HG02970 (cell line): ENCODE data around the gene ASIC2.

Source experiments
- ATAC-seq: cut with Tn5 transposase; IDR thresholded peaks from one replicate; pipeline ENCODE4 v1.9.1; 2021; ENCODE audit warnings: mild to moderate bottlenecking, moderate library complexity, moderate number of reproducible peaks; ENCODE audit not compliant: unreplicated experiment, low FRiP score

The ASIC2 gene

GRCh38 chr17:33040461-33040860 lies 252.6 kb downstream of the ASIC2 start:
- no peak for ATAC-seq

- no peak for ATAC-seq
These were observed 253.2 kb downstream of the ASIC2 start for GRCh38 chr17:33039874-33040273.

- no peak for ATAC-seq
These were observed 254.4 kb downstream of the ASIC2 start for GRCh38 chr17:33038740-33039139.

- ATAC-seq, result no peak
These were observed 259.9 kb downstream of the ASIC2 start for GRCh38 chr17:33033176-33033575.

- ATAC-seq, result no peak
These were observed 264.3 kb downstream of the ASIC2 start for GRCh38 chr17:33028778-33029177.

- no peak for ATAC-seq
These were observed 265.0 kb downstream of the ASIC2 start for GRCh38 chr17:33028061-33028460.

GRCh38 chr17:33024688-33025486 lies 268.2 kb downstream of the ASIC2 start:
- no peak for ATAC-seq

GRCh38 chr17:33023790-33024189 lies 269.3 kb downstream of the ASIC2 start:
- ATAC-seq, result no peak

- ATAC-seq, result no peak
These were observed 271.2 kb downstream of the ASIC2 start for GRCh38 chr17:33021731-33022408.

GRCh38 chr17:33019161-33019890 lies 273.8 kb downstream of the ASIC2 start:
- no peak for ATAC-seq

GRCh38 chr17:33017366-33017765 lies 275.7 kb downstream of the ASIC2 start:
- no peak for ATAC-seq

- ATAC-seq, result no peak
These were observed 276.2 kb downstream of the ASIC2 start for GRCh38 chr17:33016920-33017319.

- ATAC-seq, result no peak
These were observed 277.3 kb downstream of the ASIC2 start for GRCh38 chr17:33015716-33016346.

GRCh38 chr17:33014751-33015150 lies 278.3 kb downstream of the ASIC2 start:
- no peak for ATAC-seq

- no peak for ATAC-seq
These were observed 279.3 kb downstream of the ASIC2 start for GRCh38 chr17:33013596-33014375.

- no peak for ATAC-seq
These were observed 280.5 kb downstream of the ASIC2 start for GRCh38 chr17:33012522-33013033.

GRCh38 chr17:33009636-33010035 lies 283.5 kb downstream of the ASIC2 start:
- ATAC-seq, result no peak

GRCh38 chr17:33007186-33007585 lies 285.9 kb downstream of the ASIC2 start:
- ATAC-seq, result no peak

- no peak for ATAC-seq
These were observed 290.8 kb downstream of the ASIC2 start for GRCh38 chr17:33002246-33002645.

GRCh38 chr17:32998887-32999228 lies 294.2 kb downstream of the ASIC2 start:
- no peak for ATAC-seq
